Progenitor cell of endocrine pancreas (in vitro differentiated cells): ENCODE measurements around the gene TM9SF4. TPM values are rescaled to one million over a fixed set of nuclear protein-coding genes. Genes with fewer than 3 reads are reported as not detected.
"Not testable (repeated sequence)": the region's sequence is repeated elsewhere in the genome, so short reads cannot be mapped to it uniquely, and the experiment has no call there.

Experiments used
- DNase-seq: peaks from one replicate; pipeline ENCODE4 v3.0.0; 2021; ENCODE audit warnings: low spot score; ENCODE audit not compliant: unreplicated experiment
- H3K27ac Mint-ChIP-seq: 2 replicates; pipeline ENCODE4 v1.8.0; 2021; ENCODE audit warnings: mild to moderate bottlenecking, moderate library complexity, mixed read lengths
- H3K27me3 Mint-ChIP-seq: 2 replicates; pipeline ENCODE4 v1.8.0; 2021; ENCODE audit warnings: mixed read lengths
- H3K36me3 Mint-ChIP-seq: 2 replicates; pipeline ENCODE4 v1.8.0; 2022; ENCODE audit warnings: mixed read lengths; ENCODE audit not compliant: insufficient read depth
- H3K4me1 Mint-ChIP-seq: 2 replicates; pipeline ENCODE4 v1.8.0; 2021; ENCODE audit warnings: low read depth, mixed read lengths
- H3K4me3 Mint-ChIP-seq: 2 replicates; pipeline ENCODE4 v1.8.0; 2021; ENCODE audit warnings: low read depth, mild to moderate bottlenecking, moderate library complexity, mixed read lengths
- H3K9me3 Mint-ChIP-seq: 2 replicates; pipeline ENCODE4 v1.8.0; 2021; ENCODE audit warnings: low read depth, mixed read lengths
- CTCF ChIP-seq: fragments of 200-600 bp; sonication (generic); IDR thresholded peaks from one replicate; pipeline ENCODE4 v1.5.0; 2021; ENCODE audit warnings: antibody characterized with exemption, mild to moderate bottlenecking; ENCODE audit not compliant: unreplicated experiment
- total RNA-seq: library from RNA; stranded (reverse); gene quantifications from 2 replicates; pipeline ENCODE4 v1.2.1, GENCODE V29; 2021

TM9SF4 gene
- total RNA-seq, 1 donor from 2014 or later: 92.9 TPM

DNA sequence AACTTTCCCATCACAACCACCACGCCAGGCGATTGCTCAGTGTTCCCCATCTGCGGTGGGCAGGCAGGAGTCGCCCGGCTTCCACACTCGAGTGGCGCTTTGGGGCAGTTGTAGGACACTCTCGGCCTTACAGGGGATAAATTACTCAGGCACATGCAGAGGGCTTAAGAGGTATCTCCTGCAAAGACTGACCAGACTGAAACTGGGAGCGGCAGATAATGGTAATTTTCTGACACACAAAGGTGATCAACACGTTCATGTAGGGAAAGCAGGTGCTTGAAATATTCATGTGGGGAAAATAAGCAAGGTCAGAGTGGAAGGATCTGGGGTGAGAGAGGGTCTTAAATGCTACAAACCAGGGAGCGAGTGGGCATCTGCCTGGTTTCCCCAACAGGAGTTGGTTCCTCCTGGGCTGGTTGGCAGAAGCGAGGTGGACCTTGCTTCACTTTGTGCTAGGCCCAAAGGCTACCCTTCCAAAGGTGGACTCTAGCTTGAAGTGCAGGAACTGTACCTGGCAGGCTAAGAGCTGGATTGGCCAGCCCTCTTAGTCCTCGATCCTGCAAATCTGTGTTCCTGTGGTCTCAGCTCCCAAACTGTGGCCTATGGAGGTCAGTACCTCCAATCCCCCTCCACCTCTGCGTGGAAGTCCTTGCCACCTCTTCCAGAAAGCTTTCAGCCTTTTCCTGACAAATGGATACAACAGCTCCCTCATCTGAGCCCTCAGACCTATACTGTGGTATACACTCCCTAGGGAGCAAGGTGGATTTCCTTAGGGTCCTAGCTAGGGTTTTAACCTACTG lies 81.3 kb downstream of the TM9SF4 start:
- no peaks in the 10 kb centered on the region for H3K9me3 Mint-ChIP-seq
- H3K36me3 Mint-ChIP-seq: peaks cover 16% of the 10 kb centered on the region
- H3K4me1 Mint-ChIP-seq: peaks cover 22% of the 10 kb centered on the region
- H3K27ac Mint-ChIP-seq: peak overlapping the region; percentile 59
- no peak for DNase-seq
- H3K27me3 Mint-ChIP-seq: no peaks in the 10 kb centered on the region
- TF ChIP-seq CTCF: no peak
- H3K4me3 Mint-ChIP-seq: peak overlapping the region; percentile 78

DNA sequence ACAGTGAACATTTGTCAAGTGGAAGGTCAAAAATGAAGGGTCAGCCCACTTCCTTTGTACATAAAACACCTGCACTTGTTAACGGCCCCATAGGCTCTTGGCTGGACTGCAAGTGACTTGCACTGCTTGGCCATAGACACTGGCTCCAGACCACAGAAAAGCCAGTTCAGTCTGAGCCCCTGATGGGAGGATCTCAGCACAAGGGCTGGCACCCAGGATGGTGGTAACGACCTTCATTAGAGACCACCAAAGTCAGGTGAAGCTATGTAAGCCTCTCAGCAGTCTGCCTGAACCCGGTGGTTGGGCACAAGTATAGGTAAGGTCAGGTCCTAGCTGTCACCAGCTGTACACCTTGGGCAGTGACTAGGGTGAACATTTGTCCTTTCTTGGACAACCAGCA lies 81.9 kb downstream of the TM9SF4 start:
- peaks cover 21% of the 10 kb centered on the region for H3K36me3 Mint-ChIP-seq
- no peak for TF ChIP-seq CTCF
- H3K4me1 Mint-ChIP-seq: peaks cover 22% of the 10 kb centered on the region
- H3K4me3 Mint-ChIP-seq: peak overlapping the region; percentile 78
- H3K27me3 Mint-ChIP-seq: no peaks in the 10 kb centered on the region
- peak overlapping the region; percentile 59 for H3K27ac Mint-ChIP-seq
- no peaks in the 10 kb centered on the region for H3K9me3 Mint-ChIP-seq
- DNase-seq: no peak

DNA sequence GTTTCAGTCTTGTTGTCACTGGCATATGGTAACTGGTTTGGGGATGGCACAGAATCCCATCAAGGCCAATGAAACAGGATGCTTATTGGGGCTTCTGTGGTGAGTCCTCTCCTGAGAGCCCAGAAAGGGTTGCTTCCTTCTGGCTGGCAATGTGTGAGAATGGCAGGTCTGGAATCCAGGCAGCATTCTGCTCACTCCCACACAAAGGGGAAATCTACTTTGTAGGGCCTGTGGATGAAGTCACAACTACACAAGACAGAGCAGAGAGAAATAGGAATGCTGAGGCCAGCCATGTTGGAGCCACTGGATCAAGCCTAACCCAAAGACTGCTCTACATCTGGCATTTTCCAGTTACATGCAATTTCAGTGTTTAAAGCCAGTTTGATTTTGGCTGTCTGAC lies 82.4 kb downstream of the TM9SF4 start:
- Mint-ChIP-seq H3K27ac (no peak overlapping the region), H3K4me3 (no peak overlapping the region), H3K27me3 (no peaks in the 10 kb centered on the region)

GRCh38 chr20:32192698-32193097 lies 83.2 kb downstream of the TM9SF4 start:
- Mint-ChIP-seq H3K9me3 (no peaks in the 10 kb centered on the region), H3K4me1 (peaks cover 22% of the 10 kb centered on the region), H3K4me3 (no peak overlapping the region), H3K27me3 (no peaks in the 10 kb centered on the region), H3K27ac (peak overlapping the region; percentile 34), H3K36me3 (peaks cover 26% of the 10 kb centered on the region)
- TF ChIP-seq CTCF: no peak
- DNase-seq: no peak

More for the DNA sequence above, 82.4 kb downstream of the TM9SF4 start:
- H3K36me3 Mint-ChIP-seq: peaks cover 22% of the 10 kb centered on the region
- no peak for TF ChIP-seq CTCF
- DNase-seq: no peak
- no peaks in the 10 kb centered on the region for H3K9me3 Mint-ChIP-seq
- peaks cover 22% of the 10 kb centered on the region for H3K4me1 Mint-ChIP-seq

DNA sequence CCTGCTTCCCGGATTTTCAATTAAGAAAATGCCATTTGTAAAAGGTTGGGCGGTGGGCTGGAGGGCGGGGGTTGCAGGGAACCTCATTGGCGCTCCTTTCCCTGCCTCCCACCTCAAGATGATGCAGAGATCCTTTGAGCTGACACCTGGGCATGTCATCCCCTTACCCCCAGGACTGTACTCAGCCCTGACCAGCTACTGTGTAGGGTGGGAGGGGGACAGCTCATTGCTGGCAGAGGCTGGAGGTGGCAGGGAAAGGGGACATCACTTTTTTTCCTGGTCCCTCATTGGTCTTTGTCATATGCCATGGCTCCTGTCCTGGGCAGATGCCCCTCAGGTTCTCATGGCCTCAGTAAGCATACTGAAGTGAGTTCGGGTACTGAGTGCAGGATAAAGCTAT lies 83.8 kb downstream of the TM9SF4 start:
- H3K4me1 Mint-ChIP-seq: peaks cover 22% of the 10 kb centered on the region
- H3K9me3 Mint-ChIP-seq, DNase-seq, H3K4me3 Mint-ChIP-seq, H3K27me3 Mint-ChIP-seq: not testable (repeated sequence)
- peak overlapping the region; percentile 34 for H3K27ac Mint-ChIP-seq
- peaks cover 29% of the 10 kb centered on the region for H3K36me3 Mint-ChIP-seq

GRCh38 chr20:32193996-32194395 lies 84.5 kb downstream of the TM9SF4 start:
- peaks cover 29% of the 10 kb centered on the region for H3K36me3 Mint-ChIP-seq
- H3K4me3 Mint-ChIP-seq: no peak overlapping the region
- DNase-seq: no peak
- TF ChIP-seq CTCF: no peak
- H3K27ac Mint-ChIP-seq: peak overlapping the region; percentile 17
- no peaks in the 10 kb centered on the region for H3K9me3 Mint-ChIP-seq
- peaks cover 19% of the 10 kb centered on the region for H3K4me1 Mint-ChIP-seq
- no peaks in the 10 kb centered on the region for H3K27me3 Mint-ChIP-seq
